ENCODE data around the gene MAGI2. TPM values are rescaled to one million over a fixed set of nuclear protein-coding genes. Genes with fewer than 3 reads are reported as not detected.

The MAGI2 gene
- total RNA-seq, 1 donor from 2014 or later: 13.3 TPM

DNA sequence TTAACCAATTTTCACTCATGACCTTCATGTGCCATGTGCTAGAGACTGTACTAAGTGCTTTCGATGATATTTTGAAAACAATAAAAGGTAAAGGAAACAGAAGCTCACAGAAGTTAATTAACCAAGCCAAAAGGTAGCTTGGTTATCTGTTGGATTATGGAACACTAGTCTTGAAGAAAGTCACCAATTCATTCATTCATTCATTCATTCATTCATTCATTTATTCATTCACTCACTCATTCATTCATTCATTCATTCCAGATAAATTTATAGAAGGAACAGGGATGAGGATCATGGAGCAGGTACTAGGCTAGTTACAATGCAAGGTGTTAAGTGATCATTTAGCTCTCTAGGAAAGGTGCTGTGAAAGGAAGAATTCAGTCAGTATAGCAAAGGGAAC is 322.8 kb downstream of the MAGI2 start:
- H3K4me3 Mint-ChIP-seq: no peak overlapping the region
- DNase-seq (ENCODE audit: extremely low spot score, unreplicated experiment): no peak
- H3K4me1 Mint-ChIP-seq (ENCODE audit: unreplicated experiment): no peaks in the 10 kb centered on the region
- no peaks in the 10 kb centered on the region for H3K27me3 Mint-ChIP-seq
- H3K9me3 Mint-ChIP-seq: no peaks in the 10 kb centered on the region
- H3K27ac Mint-ChIP-seq: no peak overlapping the region
- TF ChIP-seq, protein P1, sequence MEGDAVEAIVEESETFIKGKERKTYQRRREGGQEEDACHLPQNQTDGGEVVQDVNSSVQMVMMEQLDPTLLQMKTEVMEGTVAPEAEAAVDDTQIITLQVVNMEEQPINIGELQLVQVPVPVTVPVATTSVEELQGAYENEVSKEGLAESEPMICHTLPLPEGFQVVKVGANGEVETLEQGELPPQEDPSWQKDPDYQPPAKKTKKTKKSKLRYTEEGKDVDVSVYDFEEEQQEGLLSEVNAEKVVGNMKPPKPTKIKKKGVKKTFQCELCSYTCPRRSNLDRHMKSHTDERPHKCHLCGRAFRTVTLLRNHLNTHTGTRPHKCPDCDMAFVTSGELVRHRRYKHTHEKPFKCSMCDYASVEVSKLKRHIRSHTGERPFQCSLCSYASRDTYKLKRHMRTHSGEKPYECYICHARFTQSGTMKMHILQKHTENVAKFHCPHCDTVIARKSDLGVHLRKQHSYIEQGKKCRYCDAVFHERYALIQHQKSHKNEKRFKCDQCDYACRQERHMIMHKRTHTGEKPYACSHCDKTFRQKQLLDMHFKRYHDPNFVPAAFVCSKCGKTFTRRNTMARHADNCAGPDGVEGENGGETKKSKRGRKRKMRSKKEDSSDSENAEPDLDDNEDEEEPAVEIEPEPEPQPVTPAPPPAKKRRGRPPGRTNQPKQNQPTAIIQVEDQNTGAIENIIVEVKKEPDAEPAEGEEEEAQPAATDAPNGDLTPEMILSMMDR (conservative IDR thresholded peaks at IDR 0.05): no peak
- H3K36me3 Mint-ChIP-seq: no peaks in the 10 kb centered on the region

DNA sequence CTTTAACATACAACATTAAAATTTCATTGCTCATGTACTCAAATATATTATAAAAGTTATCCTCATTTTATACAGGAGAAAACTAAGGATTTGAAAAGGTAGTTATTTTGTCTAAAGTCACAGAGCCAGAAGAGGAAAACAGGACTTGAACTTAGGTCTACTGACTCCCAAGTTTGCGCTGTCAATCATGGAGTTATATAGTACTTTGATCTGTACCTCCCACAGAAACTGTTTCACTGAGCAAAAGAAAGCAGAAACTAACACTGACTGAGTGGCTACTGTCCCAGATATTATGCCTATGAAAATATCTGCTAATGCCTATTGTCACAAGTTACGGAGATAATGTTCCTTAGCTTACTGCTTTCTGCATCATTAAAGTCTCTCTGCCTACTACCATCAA is 329.1 kb downstream of the MAGI2 start:
- Mint-ChIP-seq H3K4me3 (no peak overlapping the region), H3K4me1 (ENCODE audit: unreplicated experiment) (no peaks in the 10 kb centered on the region), H3K36me3 (no peaks in the 10 kb centered on the region), H3K27ac (no peak overlapping the region), H3K27me3 (no peaks in the 10 kb centered on the region), H3K9me3 (no peaks in the 10 kb centered on the region)
- DNase-seq (ENCODE audit: extremely low spot score, unreplicated experiment): no peak
- TF ChIP-seq, protein P1 (conservative IDR thresholded peaks at IDR 0.05): no peak

DNA sequence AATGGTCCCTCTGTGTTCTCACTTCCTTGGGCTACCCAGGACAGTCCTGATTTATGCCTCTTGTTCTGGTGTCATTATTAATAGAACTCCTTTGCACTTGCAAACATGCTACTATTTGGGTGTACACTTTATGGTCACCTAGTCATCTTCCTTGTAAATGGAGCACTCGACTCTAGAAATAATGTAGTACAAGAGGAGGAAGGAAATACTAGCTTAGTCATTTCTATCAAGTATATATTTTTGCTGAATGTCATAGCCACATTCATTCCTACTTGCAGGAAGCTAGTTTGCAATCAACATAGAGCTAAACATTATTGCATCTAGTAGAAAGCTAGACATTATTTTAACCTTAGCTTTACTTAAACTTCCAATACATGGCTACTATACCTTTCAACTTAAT is 335.3 kb downstream of the MAGI2 start:
- Mint-ChIP-seq H3K4me1 (ENCODE audit: unreplicated experiment) (peaks cover 4% of the 10 kb centered on the region), H3K9me3 (no peaks in the 10 kb centered on the region), H3K27ac (no peak overlapping the region), H3K36me3 (no peaks in the 10 kb centered on the region), H3K4me3 (no peak overlapping the region), H3K27me3 (peaks cover 3% of the 10 kb centered on the region)
- DNase-seq (ENCODE audit: extremely low spot score, unreplicated experiment): no peak
- TF ChIP-seq, protein P1 (conservative IDR thresholded peaks at IDR 0.05): no peak

DNA sequence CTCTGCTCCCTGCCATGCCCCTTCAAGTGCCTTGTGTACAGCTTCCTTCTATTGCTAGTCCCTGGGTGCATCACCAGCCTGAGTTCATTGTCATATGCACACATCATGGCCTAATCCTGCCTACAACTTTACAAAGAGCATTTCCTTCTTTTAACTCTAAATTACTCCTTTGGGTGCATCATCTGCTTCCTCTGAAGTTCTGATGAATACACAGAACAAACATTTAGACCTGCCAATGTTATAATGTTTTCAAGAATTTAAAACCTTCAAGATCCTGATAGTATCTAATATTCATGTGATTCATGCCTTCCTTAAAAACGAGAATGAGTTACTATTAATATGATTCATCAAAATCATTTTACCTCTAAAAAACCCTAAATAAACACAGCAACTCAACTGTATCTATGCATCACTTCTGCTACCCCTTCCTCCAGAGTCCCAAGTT is 357.1 kb downstream of the MAGI2 start:
- TF ChIP-seq, protein P1 (conservative IDR thresholded peaks at IDR 0.05): no peak
- no peaks in the 10 kb centered on the region for H3K4me1 Mint-ChIP-seq (ENCODE audit: unreplicated experiment)
- H3K36me3 Mint-ChIP-seq: no peaks in the 10 kb centered on the region
- H3K27me3 Mint-ChIP-seq: no peaks in the 10 kb centered on the region
- no peak overlapping the region for H3K4me3 Mint-ChIP-seq
- DNase-seq (ENCODE audit: extremely low spot score, unreplicated experiment): no peak
- H3K9me3 Mint-ChIP-seq: no peaks in the 10 kb centered on the region
- no peak overlapping the region for H3K27ac Mint-ChIP-seq

DNA sequence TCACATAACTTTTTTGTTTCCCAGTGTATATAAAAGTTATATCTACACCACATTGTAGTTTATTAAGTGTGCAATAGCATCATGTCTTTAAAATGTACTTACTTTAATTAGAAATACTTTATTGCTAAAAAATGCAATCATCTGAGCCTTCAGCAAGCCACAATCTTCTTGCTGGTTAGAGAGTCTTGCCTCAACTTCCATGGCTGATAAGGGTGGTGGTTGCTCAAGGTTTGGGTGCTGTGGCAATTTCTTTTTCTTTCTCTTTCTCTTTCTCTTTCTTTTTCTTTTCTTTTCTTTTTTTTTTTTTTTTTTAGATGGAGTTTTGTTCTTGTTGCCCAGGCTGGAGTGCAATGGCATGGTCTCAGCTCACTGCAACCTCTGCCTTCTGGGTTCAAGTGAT is 360.0 kb downstream of the MAGI2 start:
- H3K4me3 Mint-ChIP-seq: no peak overlapping the region
- peaks cover 4% of the 10 kb centered on the region for H3K4me1 Mint-ChIP-seq (ENCODE audit: unreplicated experiment)
- peaks cover 7% of the 10 kb centered on the region for H3K9me3 Mint-ChIP-seq
- DNase-seq (ENCODE audit: extremely low spot score, unreplicated experiment): no peak
- peaks cover 5% of the 10 kb centered on the region for H3K36me3 Mint-ChIP-seq
- no peaks in the 10 kb centered on the region for H3K27me3 Mint-ChIP-seq
- TF ChIP-seq, protein P1 (conservative IDR thresholded peaks at IDR 0.05): no peak
- no peak overlapping the region for H3K27ac Mint-ChIP-seq

DNA sequence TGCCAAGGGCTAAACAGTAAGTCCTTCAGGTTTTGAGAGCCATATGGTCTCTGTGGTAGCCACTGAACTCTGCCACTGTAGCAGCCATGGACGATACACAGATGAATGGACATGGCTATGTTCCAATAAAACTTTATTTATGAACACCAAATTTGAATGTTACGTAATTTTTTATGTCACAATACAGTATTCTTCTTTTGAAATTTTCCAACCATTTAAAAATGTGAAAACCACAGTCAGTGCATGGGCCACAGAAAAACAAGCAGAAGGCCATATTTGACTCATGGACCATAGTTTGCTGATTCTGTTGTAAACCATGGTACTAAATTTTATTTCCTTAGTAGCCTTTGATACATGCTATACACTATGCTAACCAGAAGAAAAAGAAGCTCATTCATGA is 361.8 kb downstream of the MAGI2 start:
- no peak for DNase-seq (ENCODE audit: extremely low spot score, unreplicated experiment)
- peaks cover 7% of the 10 kb centered on the region for H3K9me3 Mint-ChIP-seq
- H3K27ac Mint-ChIP-seq: no peak overlapping the region
- peaks cover 4% of the 10 kb centered on the region for H3K4me1 Mint-ChIP-seq (ENCODE audit: unreplicated experiment)
- H3K36me3 Mint-ChIP-seq: peaks cover 5% of the 10 kb centered on the region
- H3K4me3 Mint-ChIP-seq: no peak overlapping the region
- no peaks in the 10 kb centered on the region for H3K27me3 Mint-ChIP-seq
- TF ChIP-seq, protein P1 (conservative IDR thresholded peaks at IDR 0.05): no peak
